22Rv1 (cell line): ENCODE measurements around the gene GPC6.

Source experiments
- ZFX ChIP-seq: fragments of 450-650 bp; IDR thresholded peaks from 2 replicates; pipeline ENCODE4 v1.6.1; 2017; ENCODE audit warnings: antibody characterized with exemption, borderline replicate concordance
- TF ChIP-seq, protein P1 (sequence below): fragments of 450-650 bp; IDR thresholded peaks from 2 replicates; pipeline ENCODE4 v1.5.1; 2017; ENCODE audit warnings: mild to moderate bottlenecking

DNA sequence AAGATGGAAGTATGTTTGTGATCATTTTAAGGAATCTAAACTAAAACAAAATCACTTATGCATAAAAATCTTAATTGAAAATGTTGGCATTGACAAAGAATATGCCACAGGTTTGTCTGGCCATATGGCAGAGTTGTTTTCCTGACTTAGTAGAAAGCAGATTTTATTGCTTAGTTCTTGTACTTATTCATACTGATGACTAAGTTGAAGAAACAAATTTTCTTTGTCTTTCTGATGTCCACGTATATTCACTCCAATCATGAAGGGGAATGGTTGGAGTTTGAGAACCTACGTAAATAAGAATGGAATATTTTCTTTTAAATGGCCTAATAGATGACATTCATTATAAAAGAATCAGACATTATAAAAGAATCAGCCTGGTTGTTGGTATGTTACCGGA lies 8.0 kb upstream of the GPC6 start:
- TF ChIP-seq, protein P1, sequence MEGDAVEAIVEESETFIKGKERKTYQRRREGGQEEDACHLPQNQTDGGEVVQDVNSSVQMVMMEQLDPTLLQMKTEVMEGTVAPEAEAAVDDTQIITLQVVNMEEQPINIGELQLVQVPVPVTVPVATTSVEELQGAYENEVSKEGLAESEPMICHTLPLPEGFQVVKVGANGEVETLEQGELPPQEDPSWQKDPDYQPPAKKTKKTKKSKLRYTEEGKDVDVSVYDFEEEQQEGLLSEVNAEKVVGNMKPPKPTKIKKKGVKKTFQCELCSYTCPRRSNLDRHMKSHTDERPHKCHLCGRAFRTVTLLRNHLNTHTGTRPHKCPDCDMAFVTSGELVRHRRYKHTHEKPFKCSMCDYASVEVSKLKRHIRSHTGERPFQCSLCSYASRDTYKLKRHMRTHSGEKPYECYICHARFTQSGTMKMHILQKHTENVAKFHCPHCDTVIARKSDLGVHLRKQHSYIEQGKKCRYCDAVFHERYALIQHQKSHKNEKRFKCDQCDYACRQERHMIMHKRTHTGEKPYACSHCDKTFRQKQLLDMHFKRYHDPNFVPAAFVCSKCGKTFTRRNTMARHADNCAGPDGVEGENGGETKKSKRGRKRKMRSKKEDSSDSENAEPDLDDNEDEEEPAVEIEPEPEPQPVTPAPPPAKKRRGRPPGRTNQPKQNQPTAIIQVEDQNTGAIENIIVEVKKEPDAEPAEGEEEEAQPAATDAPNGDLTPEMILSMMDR, result no peak
- no peak for TF ChIP-seq ZFX
